AG04449 (cell line): ENCODE measurements around the gene TBC1D19.

Experiments used
- CTCF ChIA-PET: fragments of 350-600 bp; formaldehyde crosslinking; extraction: SDS; loops from one replicate; lab custom pipeline; 2021; ENCODE audit warnings: antibody characterized with exemption; lab: Yijun Ruan, JAX
- POLR2A ChIA-PET: fragments of 400-600, 350-600 bp; formaldehyde crosslinking; extraction: SDS; loops from one replicate; lab custom pipeline; 2020; ENCODE audit warnings: antibody characterized with exemption, inconsistent platforms; lab: Yijun Ruan, JAX
- DNase-seq: peaks from one replicate; pipeline ENCODE4 v3.0.0-alpha.2; 2010; ENCODE audit warnings: low read depth, low spot score
- H3K4me3 ChIP-seq: 2 replicates; pipeline ENCODE4 v1.5.1; 2011; ENCODE audit warnings: low read depth, mild to moderate bottlenecking, control low read depth, low read length
- CTCF ChIP-seq: IDR thresholded peaks from one replicate; pipeline ENCODE4 v1.5.1; 2011; ENCODE audit warnings: mild to moderate bottlenecking, moderate library complexity, low read length, control low read depth, inconsistent platforms; ENCODE audit not compliant: insufficient read depth; ENCODE audit errors: missing control alignments

TBC1D19 gene

GRCh38 chr4:26594371-26594770 lies 10.5 kb downstream of the TBC1D19 start:
- TF ChIP-seq CTCF, result no peak
- H3K4me3 ChIP-seq, result no peak overlapping the region
- ChIA-PET POLR2A (no interaction called here), CTCF (no interaction called here)
- DNase-seq, result no peak

DNA sequence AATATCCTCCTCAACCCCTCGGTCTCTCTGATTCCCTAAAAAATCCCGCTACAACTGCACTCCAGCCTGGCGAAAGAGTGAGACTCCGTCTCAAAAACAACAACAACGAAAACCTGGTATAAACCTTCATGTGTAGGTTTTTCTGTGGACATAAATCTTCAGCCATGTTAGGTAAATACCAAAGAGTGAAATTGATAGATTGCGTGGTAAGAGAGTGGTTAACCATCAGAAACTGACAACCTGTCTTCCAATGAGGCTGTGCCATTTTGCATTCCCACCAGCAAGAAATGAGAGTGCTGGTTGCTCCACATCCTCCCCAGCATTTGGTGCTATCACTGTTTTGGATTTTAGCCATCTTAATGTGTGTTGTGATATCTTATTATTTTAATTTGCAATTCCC lies 10.9 kb downstream of the TBC1D19 start:
- TF ChIP-seq CTCF, result no peak
- ChIA-PET CTCF (no interaction called here), POLR2A (no interaction called here)
- H3K4me3 ChIP-seq, result no peak overlapping the region
- DNase-seq, result no peak

DNA sequence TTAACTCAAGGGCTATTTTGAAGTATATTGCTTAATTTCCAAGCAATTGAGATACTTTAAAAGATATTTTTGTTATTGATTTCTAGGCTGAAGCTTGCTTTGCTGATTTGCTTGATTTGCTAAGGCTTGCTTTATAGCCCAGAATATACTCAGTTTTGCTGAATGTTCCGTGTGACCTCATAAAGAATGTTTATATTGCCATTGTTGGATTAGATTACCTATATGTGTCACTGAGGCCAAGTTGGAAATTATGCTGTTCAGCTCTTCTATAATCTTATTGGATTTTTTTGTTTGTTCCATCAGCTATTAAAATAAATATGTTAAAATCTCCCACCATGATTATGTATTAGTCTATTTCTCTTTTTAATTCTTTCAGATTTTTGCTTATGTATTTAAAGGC lies 13.0 kb downstream of the TBC1D19 start:
- no peak for TF ChIP-seq CTCF
- POLR2A ChIA-PET, result no interaction called here
- CTCF ChIA-PET, result interaction anchor here (1.9 kb wide), 1 partner anchor 138 kb away, joined by 5 read pairs; no protein-coding TSS in a partner anchor
- no peak for DNase-seq
- no peak overlapping the region for H3K4me3 ChIP-seq

DNA sequence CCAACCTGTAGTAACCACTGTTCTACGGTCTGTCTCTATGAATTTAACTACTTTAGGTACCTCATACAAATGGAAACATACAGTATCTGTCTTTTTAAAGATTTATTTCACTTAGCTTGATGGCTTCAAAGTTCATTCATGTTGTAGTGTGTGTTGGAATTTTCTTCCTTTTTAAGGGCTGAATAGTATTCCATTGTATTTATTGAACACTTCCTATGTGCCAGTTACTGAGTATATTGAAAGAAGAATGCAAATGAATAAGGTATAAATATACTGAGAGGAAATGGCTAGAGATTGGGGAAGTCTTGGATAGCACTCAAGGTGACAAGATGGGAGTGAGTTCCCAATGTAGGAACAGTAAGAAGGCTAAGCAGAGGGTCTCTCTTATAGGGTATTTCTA lies 17.3 kb downstream of the TBC1D19 start:
- CTCF ChIA-PET, result interaction anchor here (1.1 kb wide), 1 partner anchor 17 kb away, joined by 3 read pairs; the partner anchor contains the start of gene TBC1D19
- POLR2A ChIA-PET, result no interaction called here
- DNase-seq, result no peak
- no peak overlapping the region for H3K4me3 ChIP-seq
- TF ChIP-seq CTCF, result no peak

GRCh38 chr4:26607776-26608175 lies 23.9 kb downstream of the TBC1D19 start:
- ChIA-PET POLR2A (no interaction called here), CTCF (interaction anchor here (0.9 to 2.0 kb wide), 2 partner anchors 12 to 17 kb away, joined by 3 to 4 read pairs; no protein-coding TSS in a partner anchor)
- no peak for TF ChIP-seq CTCF
- DNase-seq, result no peak
- H3K4me3 ChIP-seq, result no peak overlapping the region

- H3K4me3 ChIP-seq, result no peak overlapping the region
- ChIA-PET POLR2A (no interaction called here), CTCF (interaction anchor here (1.8 kb wide), 1 partner anchor 9 kb away, joined by 4 read pairs; no protein-coding TSS in a partner anchor)
- no peak for TF ChIP-seq CTCF
- DNase-seq, result no peak
Measured at GRCh38 chr4:26609391-26609790, 25.5 kb downstream of the TBC1D19 start.
